H1 (cell line): ENCODE results near the gene MCUB. TPM values are rescaled to one million over a fixed set of nuclear protein-coding genes. Genes with fewer than 3 reads are reported as not detected.

Experiments used
- CTCF ChIA-PET: fragments of 300-600 bp; sonication (Branson Sonifier 250); formaldehyde crosslinking; loops from one replicate; lab custom pipeline; 2021; ENCODE audit not compliant: partially characterized antibody; lab: Charles Lee
- POLR2A ChIA-PET: fragments of 300-600 bp; sonication (Branson Sonifier 250); formaldehyde crosslinking; loops from one replicate; lab custom pipeline; 2021; ENCODE audit warnings: inconsistent platforms; ENCODE audit not compliant: partially characterized antibody; lab: Charles Lee
- DNase-seq, 2 experiments: peaks; one replicate each; pipeline versions ENCODE4 v3.0.0 to v3.0.0-alpha.2; 2010 to 2022; ENCODE audit warnings: low spot score in 2 of 2, low read depth in 1 of 2, mixed read lengths in 1 of 2
- FAIRE-seq: peaks from 2 replicates; lab custom pipeline; 2011; peaks lifted over from hg19 to GRCh38; lab: Jason Lieb, UNC
- H2AFZ ChIP-seq: 2 replicates; pipeline ENCODE4 v1.8.1; 2012; ENCODE audit warnings: low read length, inconsistent platforms
- H2AK5ac ChIP-seq: 2 replicates; pipeline ENCODE4 v1.6.1; 2013; ENCODE audit warnings: low read depth, low read length
- H2BK120ac ChIP-seq: replicated peaks from 2 replicates; pipeline ENCODE3; 2013; ENCODE audit warnings: low read depth, low read length, inconsistent platforms
- H2BK12ac ChIP-seq: 2 replicates; pipeline ENCODE4 v1.6.1; 2013; ENCODE audit warnings: low read depth, low read length
- H2BK15ac ChIP-seq: 2 replicates; pipeline ENCODE4 v1.6.1; 2013; ENCODE audit warnings: low read length
- H2BK20ac ChIP-seq: 2 replicates; pipeline ENCODE4 v1.6.1; 2013; ENCODE audit warnings: low read length
- H2BK5ac ChIP-seq: 2 replicates; pipeline ENCODE4 v1.6.1; 2013; ENCODE audit warnings: low read depth, low read length
- H3K14ac ChIP-seq: 2 replicates; pipeline ENCODE4 v1.6.1; 2013; ENCODE audit warnings: inconsistent platforms; ENCODE audit not compliant: insufficient read length
- H3K18ac ChIP-seq: 2 replicates; pipeline ENCODE4 v1.6.1; 2013; ENCODE audit warnings: low read length; ENCODE audit errors: extremely low read depth
- H3K23ac ChIP-seq: 2 replicates; pipeline ENCODE4 v1.6.1; 2013; ENCODE audit warnings: inconsistent platforms; ENCODE audit not compliant: insufficient read length
- H3K23me2 ChIP-seq: 2 replicates; pipeline ENCODE4 v1.6.1; 2013; ENCODE audit warnings: low read depth, low read length
- H3K27ac ChIP-seq: 2 replicates; pipeline ENCODE4 v1.6.1; 2011; ENCODE audit warnings: low read depth, low read length, inconsistent platforms
- H3K27me3 ChIP-seq, 4 experiments: replicated peaks in 1 of 4; 1 replicate in 1 of 4; 2 replicates in 3 of 4; pipeline versions ENCODE4 v1.6.1 to v1.8.1; 2011 to 2013; ENCODE audit warnings: low read length in 3 of 4, mild to moderate bottlenecking in 3 of 4, inconsistent platforms in 2 of 4, mixed read lengths in 2 of 4, moderate library complexity in 1 of 4; ENCODE audit not compliant: control insufficient read depth in 3 of 4, insufficient read depth in 3 of 4; ENCODE audit errors: extremely low read depth in 1 of 4
- H3K36me3 ChIP-seq, 4 experiments: 2 replicates each; pipeline versions ENCODE4 v1.6.1 to v1.8.1; 2011 to 2013; ENCODE audit warnings: mild to moderate bottlenecking in 4 of 4, low read length in 3 of 4, moderate library complexity in 2 of 4, control low read depth in 1 of 4, inconsistent platforms in 1 of 4; ENCODE audit not compliant: insufficient read depth in 4 of 4, control insufficient read depth in 2 of 4
- H3K4ac ChIP-seq: replicated peaks from 2 replicates; pipeline ENCODE3; 2013; ENCODE audit warnings: low read length, low read depth, mixed read lengths, inconsistent platforms; ENCODE audit not compliant: insufficient read length
- H3K4me1 ChIP-seq, 4 experiments: replicated peaks in 1 of 4; 1 replicate in 1 of 4; 2 replicates in 3 of 4; pipeline versions ENCODE4 v1.6.1 to v1.8.1; 2011 to 2013; ENCODE audit warnings: low read length in 3 of 4, inconsistent platforms in 2 of 4, mixed read lengths in 1 of 4; ENCODE audit not compliant: insufficient read depth in 4 of 4, control insufficient read depth in 3 of 4
- H3K4me2 ChIP-seq, 2 experiments: 2 replicates each; pipeline versions ENCODE4 v1.6.1 to v1.8.1; 2011 to 2013; ENCODE audit warnings: low read depth in 2 of 2, low read length in 2 of 2, control low read depth in 1 of 2, inconsistent platforms in 1 of 2, mild to moderate bottlenecking in 1 of 2; ENCODE audit not compliant: insufficient read depth in 1 of 2
- H3K4me3 ChIP-seq, 4 experiments: fragments of 200-600, 300-600 bp in 1 of 4; sonication (generic), shearing (Covaris generic), sonication (Bioruptor Twin) in 1 of 4; 2 replicates each; pipeline versions ENCODE4 v1.5.1 to v1.8.1; 2011 to 2016; ENCODE audit warnings: low read length in 4 of 4, low read depth in 3 of 4, control low read depth in 2 of 4, inconsistent platforms in 2 of 4, mild to moderate bottlenecking in 2 of 4, mixed read lengths in 1 of 4, moderate library complexity in 1 of 4; ENCODE audit not compliant: insufficient read depth in 2 of 4; ENCODE audit errors: extremely low read depth in 1 of 4
- H3K56ac ChIP-seq: replicated peaks from 2 replicates; pipeline ENCODE3; 2013; ENCODE audit warnings: low read depth, mild to moderate bottlenecking, mixed read lengths, low read length, inconsistent platforms; ENCODE audit not compliant: insufficient read length
- H3K79me1 ChIP-seq: 2 replicates; pipeline ENCODE4 v1.6.1; 2013; ENCODE audit warnings: low read depth, low read length, control low read depth
- H3K79me2 ChIP-seq, 2 experiments: 2 replicates each; pipeline versions ENCODE4 v1.6.1 to v1.8.1; 2012 to 2013; ENCODE audit warnings: low read length in 2 of 2, mild to moderate bottlenecking in 2 of 2, inconsistent platforms in 1 of 2; ENCODE audit not compliant: insufficient read depth in 2 of 2, control insufficient read depth in 1 of 2
- H3K9ac ChIP-seq, 4 experiments: replicated peaks in 1 of 4; 1 replicate in 1 of 4; 2 replicates in 3 of 4; pipeline versions ENCODE4 v1.6.1 to v1.8.1; 2011 to 2013; ENCODE audit warnings: low read depth in 3 of 4, low read length in 3 of 4, control low read depth in 2 of 4, mild to moderate bottlenecking in 2 of 4, moderate library complexity in 2 of 4, inconsistent platforms in 1 of 4; ENCODE audit errors: extremely low read depth in 1 of 4
- H3K9me3 ChIP-seq, 2 experiments: 2 replicates each; pipeline versions ENCODE4 v1.6.1 to v1.8.1; 2012 to 2013; ENCODE audit warnings: mild to moderate bottlenecking in 2 of 2, moderate library complexity in 2 of 2, control low read depth in 1 of 2, inconsistent platforms in 1 of 2, low read depth in 1 of 2, low read length in 1 of 2, mixed read lengths in 1 of 2; ENCODE audit not compliant: insufficient read depth in 2 of 2
- H4K20me1 ChIP-seq, 2 experiments: replicated peaks in 1 of 2; 2 replicates each; pipeline versions ENCODE3 to v1.8.1; 2011 to 2013; ENCODE audit warnings: inconsistent platforms in 2 of 2, low read length in 2 of 2, mild to moderate bottlenecking in 1 of 2; ENCODE audit not compliant: insufficient read depth in 2 of 2, control insufficient read depth in 1 of 2
- H4K5ac ChIP-seq: 2 replicates; pipeline ENCODE4 v1.6.1; 2013; ENCODE audit warnings: low read length, low read depth, mixed read lengths, inconsistent platforms; ENCODE audit not compliant: insufficient read length
- H4K8ac ChIP-seq: 2 replicates; pipeline ENCODE4 v1.8.0; 2013; ENCODE audit warnings: mild to moderate bottlenecking, moderate library complexity, low read length, inconsistent platforms; ENCODE audit not compliant: insufficient read depth; ENCODE audit errors: extremely low read depth
- H4K91ac ChIP-seq: replicated peaks from 2 replicates; pipeline ENCODE3; 2013; ENCODE audit warnings: low read length, mixed read lengths, inconsistent platforms; ENCODE audit not compliant: insufficient read length
- KDM1A ChIP-seq: fragments of 200-600, 300-600 bp; sonication (generic); IDR thresholded peaks from 2 replicates; pipeline ENCODE4 v1.7.1; 2016; ENCODE audit warnings: mild to moderate bottlenecking, low read length, borderline replicate concordance
- SAP30 ChIP-seq: fragments of 300-600 bp; sonication (generic); IDR thresholded peaks from 2 replicates; pipeline ENCODE4 v1.7.1; 2012; ENCODE audit warnings: low read length, moderate library complexity, mild to moderate bottlenecking, inconsistent platforms; ENCODE audit not compliant: insufficient read depth, insufficient replicate concordance
- SIRT6 ChIP-seq: IDR thresholded peaks from one replicate; pipeline ENCODE4 v1.7.1; 2012; ENCODE audit warnings: low read length, inconsistent platforms
- SUZ12 ChIP-seq: fragments of 200-600 bp; sonication (generic); IDR thresholded peaks from 2 replicates; pipeline ENCODE4 v1.6.1; 2012; ENCODE audit warnings: mild to moderate bottlenecking, inconsistent platforms, low read length, moderate library complexity, mixed read lengths
- WGBS, 2 experiments: shearing (Covaris generic) in 1 of 2; methylation state at CpG; one replicate each; pipeline versions ENCODE4 v1.1.6 to v1.1.7; 2013 to 2015; ENCODE audit warnings: low lambda C conversion rate in 2 of 2, mixed read lengths in 2 of 2, inconsistent platforms in 1 of 2, low coverage in 1 of 2, missing lambda C conversion rate in 1 of 2; ENCODE audit not compliant: insufficient replicate concordance in 2 of 2, insufficient coverage in 1 of 2, insufficient read length in 1 of 2; ENCODE audit errors: extremely low coverage in 1 of 2, missing lambda C conversion rate in 1 of 2; 5-methylcytosine and 5-hydroxymethylcytosine counted together
- polyA plus RNA-seq, 7 experiments: library from polyadenylated mRNA; depleted of rRNA in 3 of 7; stranded (reverse) in 5 of 7; unstranded in 2 of 7; fragments of >200 nt in 5 of 7; fragments of 200-250 nt in 2 of 7; gene quantifications; 1 replicate in 5 of 7; 2 replicates in 1 of 7; 4 replicates in 1 of 7; pipeline versions ENCODE4 v1.2.1 to v1.2.3, GENCODE V29; 2011 to 2013; ENCODE audit warnings: missing spikeins in 2 of 7, mixed read lengths in 2 of 7
- total RNA-seq: library from RNA; stranded (reverse); fragmentation: NEBNext Ultra II Directional; extraction: Animal tissue kit (Norgen Biotek cat#: 25700); gene quantifications from 2 replicates; pipeline ENCODE4 v1.2.1, GENCODE V29; 2021

The MCUB gene
- total and polyA plus RNA-seq, 2 of the 8 experiments (the other 6 are each of a cell fraction or from before 2014, with no cell fraction given): 15.2 to 19.4 TPM

- no peak overlapping the region for H2BK20ac ChIP-seq
- no peak overlapping the region for H3K27ac ChIP-seq
- FAIRE-seq: no peak
- no peaks in the 10 kb centered on the region for H4K20me1 ChIP-seq
- H3K4me1 ChIP-seq: no peaks in the 10 kb centered on the region
- no peak overlapping the region for H3K9ac ChIP-seq
- H3K36me3 ChIP-seq: peaks cover 2 to 10% (median 7%) of the 10 kb centered on the region in 4 experiments; a peak in 4 of 8 replicates
- no peak overlapping the region for H3K14ac ChIP-seq
- H3K9me3 ChIP-seq: no peaks in the 10 kb centered on the region
- no peaks in the 10 kb centered on the region for H3K79me2 ChIP-seq
- no peak for DNase-seq
- CTCF ChIA-PET: no interaction called here
- H4K8ac ChIP-seq: no peak overlapping the region
- POLR2A ChIA-PET: no interaction called here
- no peak overlapping the region for H3K4me3 ChIP-seq
- H3K23me2 ChIP-seq: no peaks in the 10 kb centered on the region
- no peak overlapping the region for H3K23ac ChIP-seq
- no peak overlapping the region for H4K5ac ChIP-seq
- no peak overlapping the region for H4K91ac ChIP-seq
- no peak overlapping the region for H2AK5ac ChIP-seq
- no peak overlapping the region for H2BK120ac ChIP-seq
- H3K4me2 ChIP-seq: no peak overlapping the region
- 88% methylated on average over 2 of the region's 2 CpGs; no CpG with 5 or more reads in 1 of the 2 experiments for WGBS, 2 experiments
- H2BK5ac ChIP-seq: no peak overlapping the region
- no peaks in the 10 kb centered on the region for H3K79me1 ChIP-seq
- H2AFZ ChIP-seq: no peak overlapping the region
- no peak overlapping the region for H3K56ac ChIP-seq
- H2BK12ac ChIP-seq: no peak overlapping the region
- H3K27me3 ChIP-seq: no peaks in the 10 kb centered on the region
- no peak overlapping the region for H2BK15ac ChIP-seq
- no peak overlapping the region for H3K18ac ChIP-seq
- H3K4ac ChIP-seq: no peak overlapping the region
- TF ChIP-seq SUZ12 (no peak), SIRT6 (no peak), KDM1A (no peak), SAP30 (no peak)
Measured at GRCh38 chr4:109510687-109511086, 49.4 kb upstream of the MCUB start.
